HEK293 (cell line): ENCODE data around the gene ZC3H10.

Experiments
- CTCF ChIP-seq: fragments of 450-650 bp; formaldehyde crosslinking; IDR thresholded peaks from 2 replicates; pipeline ENCODE4 v1.5.1; 2016; ENCODE audit warnings: missing biosample characterization, missing genetic modification characterization
- ELK4 ChIP-seq: IDR thresholded peaks from 2 replicates; pipeline ENCODE4 v1.6.1; 2011; ENCODE audit warnings: mild to moderate bottlenecking, low read depth, low read length, borderline replicate concordance
- KLF9 ChIP-seq: fragments of 450-650 bp; formaldehyde crosslinking; IDR thresholded peaks from 2 replicates; pipeline ENCODE4 v1.5.1; 2016; ENCODE audit warnings: missing biosample characterization, missing genetic modification characterization, low read depth
- ZNF24 ChIP-seq: fragments of 450-650 bp; formaldehyde crosslinking; IDR thresholded peaks from 2 replicates; pipeline ENCODE4 v1.5.1; 2016; ENCODE audit warnings: missing biosample characterization, missing genetic modification characterization

GRCh38 chr12:56121204-56121870, 3.3 kb downstream of the ZC3H10 start:
- TF ChIP-seq CTCF = no peak
- no peak for TF ChIP-seq KLF9 (tag by site-specific recombination)
- TF ChIP-seq ELK4 = no peak
- TF ChIP-seq ZNF24 (tag by site-specific recombination) = no peak
